ENCODE measurements around the gene TPPP. TPM values are rescaled to one million over a fixed set of nuclear protein-coding genes. Genes with fewer than 3 reads are reported as not detected.
"Not testable (repeated sequence)": the region's sequence is repeated elsewhere in the genome, so short reads cannot be mapped to it uniquely, and the experiment has no call there.

The TPPP gene
- polyA plus RNA-seq, 4 donors, result 3.0 to 6.2 (median 4.4) TPM

DNA sequence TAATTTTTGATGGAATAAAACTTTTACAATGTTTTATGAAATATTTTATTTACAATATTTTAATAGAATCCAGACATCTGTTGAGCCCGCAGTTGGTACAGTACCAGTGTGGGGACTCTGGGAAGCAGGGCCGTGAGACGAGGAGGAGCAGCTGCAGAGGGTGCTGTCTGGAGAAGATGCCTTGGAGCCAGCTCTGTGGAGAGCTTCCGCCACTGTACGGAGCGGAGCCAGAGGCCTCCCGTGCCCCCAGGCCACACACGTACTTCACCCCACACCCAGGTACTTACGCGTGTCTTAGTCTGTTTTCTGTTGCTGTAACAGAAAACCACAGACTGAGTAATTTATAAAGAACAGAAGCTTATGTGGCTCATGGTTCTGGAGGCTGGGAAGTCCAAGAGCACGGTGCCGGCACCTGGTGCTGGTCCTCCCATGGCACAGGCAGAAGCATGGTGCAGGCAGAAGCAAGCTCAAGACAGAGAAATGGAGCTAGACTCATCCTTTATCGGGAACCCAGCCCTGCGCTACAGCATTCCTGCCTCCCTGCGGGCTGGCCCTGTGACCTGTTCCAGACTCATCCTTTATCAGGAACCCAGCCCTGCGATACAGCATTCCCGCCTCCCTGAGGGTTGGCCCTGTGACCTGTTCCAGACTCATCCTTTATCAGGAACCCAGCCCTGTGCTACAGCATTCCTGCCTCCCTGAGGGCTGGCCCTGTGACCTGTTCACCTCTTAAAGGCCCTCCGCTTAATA, 57.7 kb downstream of the TPPP start:
- DNase-seq (ENCODE audit: low read depth in 4 of 4, low spot score in 3 of 4), result no peak

DNA sequence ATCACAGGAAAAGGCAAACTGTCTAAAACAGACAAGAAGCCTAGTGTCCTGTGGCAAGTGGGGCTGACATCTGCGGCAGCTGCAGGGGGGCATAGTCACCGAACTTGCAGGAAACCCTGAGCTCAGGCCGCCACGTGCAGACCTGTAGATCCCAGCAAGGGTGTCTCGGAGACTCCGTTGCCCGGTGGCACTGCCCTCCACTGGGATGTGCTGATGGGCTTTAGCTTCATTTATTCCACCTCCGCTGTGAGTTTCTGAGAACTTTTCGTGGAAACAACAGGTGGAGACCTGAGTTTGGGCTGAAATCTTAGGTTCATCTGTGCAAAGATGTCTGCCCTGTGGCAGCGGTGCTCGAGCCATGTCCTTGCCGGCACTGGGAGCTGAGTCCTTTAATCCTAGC, 59.0 kb downstream of the TPPP start:
- DNase-seq (ENCODE audit: low read depth in 4 of 4, low spot score in 3 of 4), result no peak

DNA sequence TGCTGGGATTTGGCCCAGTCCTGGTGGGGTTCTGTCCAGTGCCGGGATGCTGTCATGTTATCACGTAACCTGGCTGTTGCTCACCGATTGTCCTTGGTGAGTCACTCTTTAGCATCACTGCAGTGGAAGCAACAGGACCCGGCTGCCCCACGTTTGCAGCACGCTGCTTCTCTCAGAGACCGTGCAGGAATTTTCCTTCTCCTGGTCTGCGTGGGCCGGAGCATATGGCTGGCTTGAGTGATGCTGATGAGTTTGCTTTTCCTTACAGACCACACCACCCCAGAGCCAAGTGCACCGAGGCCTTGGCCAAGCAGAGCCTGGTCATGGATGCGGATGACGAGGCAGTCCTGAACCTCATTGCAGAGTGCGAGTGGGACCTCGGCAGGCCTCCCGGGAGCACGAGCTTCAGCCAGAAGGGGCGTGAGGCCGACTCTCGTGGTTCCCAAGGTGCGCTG, 59.6 kb downstream of the TPPP start:
- DNase-seq (ENCODE audit: low read depth in 4 of 4, low spot score in 3 of 4), result no peak

DNA sequence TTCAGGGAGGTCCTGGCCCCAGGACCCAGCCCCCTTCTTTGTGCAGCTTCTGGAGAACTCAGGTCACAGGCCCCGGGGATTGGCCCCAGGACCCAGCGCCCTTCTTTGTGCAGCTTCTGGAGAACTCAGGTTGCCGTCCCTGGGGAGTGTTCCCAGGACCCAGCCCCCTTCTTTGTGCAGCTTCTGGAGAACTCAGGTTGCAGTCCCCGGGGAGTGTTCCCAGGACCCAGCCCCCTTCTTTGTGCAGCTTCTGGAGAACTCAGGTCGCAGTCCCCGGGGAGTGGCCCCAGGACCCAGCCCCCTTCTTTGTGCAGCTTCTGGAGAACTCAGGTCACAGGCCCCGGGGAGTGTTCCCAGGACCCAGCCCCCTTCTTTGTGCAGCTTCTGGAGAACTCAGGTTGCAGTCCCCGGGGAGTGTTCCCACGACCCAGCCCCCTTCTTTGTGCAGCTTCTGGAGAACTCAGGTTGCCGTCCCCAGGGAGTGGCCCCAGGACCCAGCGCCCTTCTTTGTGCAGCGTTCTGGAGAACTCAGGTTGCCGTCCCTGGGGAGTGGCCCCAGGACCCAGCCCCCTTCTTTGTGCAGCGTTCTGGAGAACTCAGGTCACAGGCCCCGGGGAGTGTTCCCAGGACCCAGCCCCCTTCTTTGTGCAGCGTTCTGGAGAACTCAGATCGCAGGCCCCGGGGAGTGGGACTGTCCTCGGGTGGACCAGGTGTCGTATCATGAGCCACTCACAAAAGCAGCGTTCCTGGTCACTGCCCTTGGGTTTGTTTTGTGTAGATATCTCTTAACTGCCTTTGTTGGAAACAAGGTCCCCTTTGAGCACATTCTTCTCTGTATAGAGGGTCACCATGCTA, 64.6 kb downstream of the TPPP start:
- DNase-seq (ENCODE audit: low read depth in 4 of 4, low spot score in 3 of 4), result not testable (repeated sequence)

DNA sequence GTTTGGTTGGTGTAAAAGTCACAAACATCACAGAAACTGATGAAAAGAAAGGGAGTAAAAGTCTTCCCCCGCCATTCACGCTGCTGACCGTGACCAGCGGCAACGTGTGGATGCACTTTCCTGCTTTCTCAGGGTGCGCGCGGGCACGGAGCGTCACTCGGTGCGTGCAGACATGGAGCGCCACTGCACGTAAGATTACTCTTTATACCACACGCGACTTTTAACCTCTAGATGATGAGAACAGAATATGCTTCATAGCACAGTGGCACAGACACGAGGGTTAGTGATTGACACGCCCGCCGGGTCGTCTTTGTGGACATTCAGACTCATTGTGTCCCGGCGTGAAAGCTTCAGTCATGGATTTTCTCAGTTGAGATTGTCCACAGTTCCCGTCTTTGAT, 65.3 kb downstream of the TPPP start:
- DNase-seq (ENCODE audit: low read depth in 4 of 4, low spot score in 3 of 4), result no peak

DNA sequence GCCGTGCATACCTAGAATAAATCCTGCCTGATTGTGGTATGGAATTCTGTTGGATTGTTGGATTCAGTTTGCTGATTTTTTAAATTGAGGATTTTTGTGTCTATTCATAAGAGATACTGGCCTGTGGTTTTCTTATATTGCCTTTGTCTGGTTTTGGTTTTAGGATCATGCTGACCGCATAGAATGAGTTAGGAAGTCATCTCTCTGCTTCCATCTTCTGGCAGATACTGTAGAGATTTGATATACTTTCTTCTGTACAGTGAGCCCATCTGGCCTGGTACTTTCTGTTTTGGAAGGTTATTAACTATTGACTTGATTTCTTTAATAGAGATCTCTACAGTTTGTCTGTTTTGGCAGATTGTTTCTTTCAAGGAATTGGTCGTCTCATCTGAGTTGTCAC, 66.3 kb downstream of the TPPP start:
- DNase-seq (ENCODE audit: low read depth in 4 of 4, low spot score in 3 of 4), result no peak

DNA sequence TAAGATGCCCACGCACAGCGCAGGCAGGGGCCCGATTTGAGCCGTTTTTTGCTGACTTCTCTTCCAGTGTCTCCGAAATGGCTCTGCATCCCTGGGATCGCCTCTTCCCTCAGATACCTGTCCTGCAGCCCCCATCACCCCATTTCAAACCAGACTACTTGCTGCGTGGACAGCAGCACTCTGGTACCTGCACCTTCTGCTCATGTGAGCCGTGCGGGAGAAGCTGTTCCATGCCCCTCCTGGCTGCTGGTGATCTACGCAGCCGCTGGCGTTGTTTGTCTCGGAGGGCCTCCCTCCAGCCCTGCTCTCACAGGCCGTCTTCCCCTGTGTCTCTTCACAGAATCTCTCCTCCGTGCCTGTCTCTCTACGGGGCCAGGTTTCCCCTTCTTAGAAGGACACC, 67.6 kb downstream of the TPPP start:
- no peak for DNase-seq (ENCODE audit: low read depth in 4 of 4, low spot score in 3 of 4)

DNA sequence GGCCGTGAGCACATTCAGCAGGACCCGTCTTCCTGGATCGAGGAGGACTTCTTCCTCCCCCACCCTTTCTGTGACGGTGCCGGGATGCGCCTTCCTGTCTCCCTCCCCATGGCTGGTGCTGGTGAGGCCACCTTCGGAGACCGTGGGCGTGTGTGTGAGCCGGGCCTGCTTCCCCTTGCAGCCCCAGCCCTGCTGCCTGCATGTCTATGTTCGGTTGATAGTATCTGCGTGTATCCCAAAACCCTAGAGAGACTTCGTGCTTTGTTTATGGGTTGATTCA, 68.3 kb downstream of the TPPP start:
- no peak for DNase-seq (ENCODE audit: low read depth in 4 of 4, low spot score in 3 of 4)

DNA sequence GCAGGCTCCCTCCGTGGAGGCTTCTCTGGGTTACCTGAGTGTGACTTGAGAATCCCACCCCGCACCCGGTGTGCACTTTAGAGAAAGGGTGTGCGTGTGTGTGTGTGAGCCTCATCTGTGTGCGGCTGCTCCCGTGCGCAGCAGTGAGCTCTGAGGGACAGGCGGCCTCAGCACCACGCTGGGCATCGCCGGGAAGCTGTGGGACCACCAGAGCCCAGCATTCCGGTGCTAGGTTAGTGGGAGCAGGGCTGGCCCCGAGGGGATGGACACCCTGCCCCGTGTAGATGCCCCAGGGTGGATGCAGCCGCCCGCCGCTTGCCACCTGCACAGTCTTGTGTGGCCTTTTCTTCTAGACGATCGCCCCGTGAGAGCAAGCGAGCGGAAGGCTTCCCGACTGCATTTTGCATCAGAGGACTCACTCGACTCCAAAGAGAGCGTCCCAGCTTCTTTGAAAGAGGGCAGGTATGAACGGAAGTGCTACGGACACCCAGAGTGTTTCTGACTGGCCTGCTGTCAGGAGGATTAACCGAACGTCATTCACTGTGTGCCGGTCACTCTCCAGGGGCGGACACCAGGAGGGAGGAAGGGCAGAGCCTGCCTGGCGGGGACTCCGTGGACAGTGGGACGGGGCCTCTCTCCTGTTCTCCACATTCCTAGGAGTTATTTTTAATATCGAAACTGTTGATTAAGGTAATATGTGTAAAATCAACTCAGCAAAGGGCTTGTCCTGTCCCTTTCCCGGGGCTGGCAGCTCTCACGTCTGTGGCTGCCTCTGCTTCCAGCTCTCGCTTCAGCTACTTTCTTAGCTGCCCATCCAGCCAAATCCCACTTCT, 68.8 kb downstream of the TPPP start:
- DNase-seq (ENCODE audit: low read depth in 4 of 4, low spot score in 3 of 4), result no peak

DNA sequence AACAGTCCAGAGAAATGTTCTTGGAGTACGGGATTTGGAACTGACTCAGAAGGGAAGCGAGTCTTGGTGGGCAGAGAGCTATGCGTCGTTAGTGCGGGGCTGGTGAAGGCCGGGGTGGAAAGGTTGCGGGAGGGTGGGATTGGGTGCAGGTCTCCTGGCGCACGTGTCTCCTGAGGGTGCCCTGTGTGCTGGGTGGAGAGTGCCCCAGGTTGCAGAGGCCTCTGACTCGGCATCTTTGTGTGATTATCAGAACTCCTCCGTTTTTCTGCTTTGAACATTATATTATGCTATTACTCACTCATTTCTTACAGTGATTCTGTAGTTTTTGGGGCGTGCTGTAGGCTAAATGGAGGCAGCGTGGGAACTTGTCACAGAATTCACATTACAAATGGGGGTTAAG, 69.6 kb downstream of the TPPP start:
- DNase-seq (ENCODE audit: low read depth in 4 of 4, low spot score in 3 of 4), result no peak

DNA sequence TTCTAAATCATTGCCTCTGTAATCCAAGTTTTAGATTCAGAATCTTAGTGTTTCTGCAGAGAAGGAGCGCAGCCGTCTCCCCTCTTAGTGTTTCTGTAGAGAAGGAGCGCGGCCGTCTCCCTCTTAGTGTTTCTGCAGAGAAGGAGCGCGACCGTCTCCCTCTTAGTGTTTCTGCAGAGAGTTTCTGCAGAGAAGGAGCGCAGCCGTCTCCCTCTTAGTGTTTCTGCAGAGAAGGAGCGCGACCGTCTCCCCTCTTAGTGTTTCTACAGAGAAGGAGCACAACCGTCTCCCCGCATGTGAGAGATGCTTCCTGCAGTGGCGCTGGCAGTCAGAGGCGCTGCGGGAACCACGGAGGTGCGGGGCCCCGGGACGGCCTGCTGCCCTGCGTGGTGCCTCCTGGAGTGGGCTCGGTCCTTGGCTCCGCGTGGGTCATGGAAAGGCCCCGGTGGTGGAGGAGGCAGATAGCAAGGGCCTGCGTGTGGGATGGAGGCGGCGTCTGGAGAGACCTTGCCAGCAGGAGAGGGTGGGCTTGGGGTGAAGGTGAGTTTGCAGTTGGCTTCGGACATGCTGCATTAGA, 70.1 kb downstream of the TPPP start:
- no peak for DNase-seq (ENCODE audit: low read depth in 4 of 4, low spot score in 3 of 4)

DNA sequence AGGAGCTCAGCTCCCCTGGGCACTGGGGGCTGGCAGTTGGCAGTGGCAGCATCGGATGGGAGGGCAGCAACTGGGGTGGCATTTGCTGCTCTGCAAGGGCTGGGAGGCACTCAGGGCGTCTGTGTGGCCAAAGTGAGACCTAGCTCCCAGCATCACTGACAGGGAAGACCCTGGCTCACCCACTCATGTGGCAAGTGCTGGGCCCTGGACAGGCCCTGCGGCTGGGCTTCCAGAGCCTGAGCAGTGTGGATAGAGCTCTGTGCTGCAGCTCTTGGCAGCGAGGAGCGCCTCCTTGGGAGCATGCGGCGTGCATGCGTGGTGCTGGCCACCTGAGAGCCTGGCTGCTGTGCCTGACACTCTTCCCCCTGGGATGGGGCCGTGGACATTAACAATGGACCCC, 70.8 kb downstream of the TPPP start:
- DNase-seq (ENCODE audit: low read depth in 4 of 4, low spot score in 3 of 4), result no peak

DNA sequence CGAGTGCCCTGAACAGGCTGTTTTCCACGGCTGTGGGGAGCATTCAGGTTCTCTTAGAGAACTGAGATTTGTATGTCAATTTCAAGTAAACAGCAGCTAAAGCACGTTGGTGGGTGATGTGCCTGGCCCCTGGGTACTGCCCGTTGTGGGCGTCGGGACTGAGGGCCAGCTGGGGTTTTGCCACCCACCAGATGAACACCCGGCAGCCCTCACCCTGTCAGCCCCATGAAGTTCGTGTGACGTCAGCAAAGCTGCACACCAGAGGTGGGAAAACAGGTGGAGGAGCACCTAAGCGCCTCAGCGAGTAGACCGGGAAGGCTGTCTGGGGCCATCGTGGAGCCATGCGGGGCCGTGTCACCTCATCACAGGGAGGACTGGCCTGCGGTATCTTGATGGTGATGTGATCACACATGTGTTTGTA, 71.8 kb downstream of the TPPP start:
- DNase-seq (ENCODE audit: low read depth in 4 of 4, low spot score in 3 of 4), result no peak

DNA sequence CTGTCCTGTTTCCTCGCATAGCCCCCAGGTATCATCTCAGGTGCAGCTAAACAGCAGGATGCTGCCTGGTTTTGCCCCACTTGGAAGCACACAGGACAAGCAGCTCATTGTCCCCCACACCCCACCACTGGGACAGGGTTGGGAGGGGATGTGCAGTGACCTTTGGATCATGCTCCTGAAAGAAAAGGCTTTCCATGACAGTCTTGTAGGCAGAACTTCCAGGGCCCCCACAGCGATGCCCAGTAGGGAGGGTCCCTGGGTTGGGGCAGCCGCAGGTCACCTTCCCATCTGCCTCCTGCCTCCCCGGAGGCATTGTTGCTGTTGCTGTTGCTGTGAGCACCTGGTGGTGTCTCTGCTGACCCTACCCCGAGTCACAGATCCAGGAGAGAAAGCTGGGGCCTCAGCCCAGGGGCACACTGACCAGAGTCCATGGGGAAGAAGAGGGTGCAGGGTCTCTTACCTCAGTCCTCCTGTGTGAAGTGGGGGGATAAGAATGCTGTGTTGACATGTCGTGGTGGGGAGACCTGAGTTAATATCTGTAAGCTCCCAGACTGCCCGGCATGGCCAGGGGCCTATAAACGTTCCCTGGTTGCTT, 72.5 kb downstream of the TPPP start:
- DNase-seq (ENCODE audit: low read depth in 4 of 4, low spot score in 3 of 4), result no peak

DNA sequence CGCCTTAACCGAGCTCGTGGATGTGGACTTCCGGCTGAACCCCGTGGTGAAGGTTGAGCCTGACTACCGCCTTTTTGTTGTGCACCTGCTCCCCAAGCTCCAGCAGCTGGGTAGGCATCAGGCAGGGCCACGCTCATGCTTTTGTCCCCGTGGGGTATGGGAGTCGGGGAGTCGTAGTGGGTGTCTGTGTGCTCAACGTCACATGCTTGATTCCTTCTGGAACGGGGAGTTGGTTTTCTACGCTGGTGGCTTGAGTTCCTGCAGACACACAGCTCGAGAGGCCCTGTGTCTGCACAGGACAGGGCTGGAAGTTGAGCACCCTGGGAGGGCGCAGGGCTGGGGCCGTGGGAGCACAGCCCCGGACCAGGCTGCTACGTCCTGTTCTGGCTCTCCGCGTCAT, 73.0 kb downstream of the TPPP start:
- no peak for DNase-seq (ENCODE audit: low read depth in 4 of 4, low spot score in 3 of 4)

DNA sequence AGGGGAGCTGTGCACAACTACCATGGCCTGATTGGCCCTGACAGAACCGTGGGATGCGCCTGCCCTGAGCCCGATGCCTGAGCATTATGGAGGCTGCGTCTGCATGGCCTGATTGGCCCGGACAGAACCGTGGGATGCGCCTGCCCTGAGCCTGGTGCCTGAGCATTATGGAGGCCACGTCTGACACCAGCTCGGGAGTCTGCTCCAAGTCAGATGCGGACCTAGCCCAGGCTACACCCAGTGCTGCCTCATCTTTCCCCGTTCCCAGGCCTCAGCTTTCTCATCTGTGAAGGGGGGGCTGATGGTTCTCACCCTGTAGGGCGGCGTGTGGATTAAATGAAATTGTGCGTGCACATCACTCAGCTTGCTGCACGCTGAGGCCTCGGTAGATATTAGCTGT, 73.7 kb downstream of the TPPP start:
- DNase-seq (ENCODE audit: low read depth in 4 of 4, low spot score in 3 of 4), result no peak

DNA sequence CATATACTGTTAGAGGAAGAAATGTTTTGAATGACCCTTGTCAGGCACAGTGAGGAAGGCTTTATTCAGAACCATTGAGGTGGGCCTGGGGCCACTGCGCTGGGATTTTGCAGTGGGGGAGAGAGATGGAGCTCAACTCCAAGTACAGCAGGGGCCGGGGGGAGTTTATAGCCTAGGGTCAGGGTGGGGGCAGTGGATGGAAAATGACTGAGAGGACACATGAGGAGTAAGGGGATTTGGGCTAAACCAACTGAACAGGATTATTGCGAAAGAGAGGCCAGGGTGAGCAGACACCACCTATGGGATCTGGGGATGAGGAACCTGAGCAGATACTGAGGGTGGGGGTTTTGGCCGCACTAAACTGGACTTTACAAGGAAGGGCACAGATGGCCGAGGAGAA, 74.7 kb downstream of the TPPP start:
- no peak for DNase-seq (ENCODE audit: low read depth in 4 of 4, low spot score in 3 of 4)

DNA sequence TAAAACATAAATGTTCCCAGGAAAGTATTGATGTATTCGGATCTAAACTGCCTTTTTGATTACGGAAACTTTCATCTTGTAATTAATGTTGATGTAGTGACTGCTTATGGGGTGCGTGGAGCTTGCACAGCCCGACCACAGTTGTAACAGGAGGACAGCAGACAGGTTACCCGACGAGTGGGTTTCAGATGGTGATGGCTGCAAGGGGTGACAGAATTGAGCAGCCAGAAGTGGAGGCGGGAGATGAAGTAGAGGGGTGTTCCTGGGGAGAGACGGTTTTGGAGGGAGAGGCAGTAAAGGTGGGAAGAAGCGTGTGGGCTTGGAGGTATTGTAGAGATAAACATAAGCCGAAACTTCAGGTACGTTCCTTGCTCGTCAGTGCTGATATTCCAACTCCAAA, 75.3 kb downstream of the TPPP start:
- DNase-seq (ENCODE audit: low read depth in 4 of 4, low spot score in 3 of 4), result no peak

DNA sequence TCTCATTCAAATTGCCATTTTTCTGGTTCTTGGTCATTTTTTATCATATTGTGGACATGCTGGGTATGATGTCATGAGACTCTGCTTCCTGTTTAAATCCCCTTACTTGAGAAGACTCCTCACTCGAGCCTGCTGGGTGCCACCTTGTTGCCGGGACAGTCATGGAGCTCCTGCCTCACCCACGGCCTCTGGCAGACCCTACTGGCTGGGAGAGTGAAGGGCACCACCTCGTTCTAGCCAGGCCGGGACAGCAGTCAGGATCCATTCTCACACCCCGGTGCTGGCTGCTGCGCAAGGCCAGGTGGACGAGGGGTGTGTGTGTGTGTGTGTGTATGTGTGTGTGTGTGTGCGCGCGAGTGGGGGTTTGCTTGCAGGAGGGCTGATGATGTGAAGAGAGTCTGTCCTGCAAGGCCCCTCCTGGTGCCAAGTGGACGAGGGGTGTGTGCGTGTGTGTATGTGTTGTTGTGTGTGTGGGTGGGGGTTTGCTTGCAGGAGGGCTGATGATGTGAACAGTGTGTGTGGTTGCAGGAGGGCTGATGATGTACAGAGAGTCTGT, 76.6 kb downstream of the TPPP start:
- no peak for DNase-seq (ENCODE audit: low read depth in 4 of 4, low spot score in 3 of 4)
